ENCODE data around the gene PNLIPRP3. TPM values are rescaled to one million over a fixed set of nuclear protein-coding genes. Genes with fewer than 3 reads are reported as not detected.

Gene PNLIPRP3
- total and polyA plus RNA-seq, 2 of the 4 experiments (the other 2 are of a cell fraction), result not detected

DNA sequence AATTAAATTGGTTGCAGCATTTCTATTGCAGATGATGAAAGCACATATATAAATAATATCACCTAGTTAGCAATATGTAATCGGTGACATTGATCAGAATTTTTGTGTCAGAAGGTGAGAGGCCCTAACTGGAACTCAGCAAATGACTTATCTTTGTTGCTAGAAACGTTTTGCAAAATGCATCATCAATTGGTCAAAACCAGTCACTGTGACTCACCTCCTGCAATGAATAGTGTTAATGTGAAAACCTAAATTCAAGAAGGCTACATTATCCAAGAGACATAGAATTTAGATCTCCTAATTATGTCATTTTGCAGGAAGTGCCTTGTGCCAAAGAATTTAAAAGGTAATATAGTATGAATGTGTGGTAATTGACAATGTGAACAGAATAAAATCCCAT, 9.8 kb upstream of the PNLIPRP3 start:
- no peak overlapping the region for H4K5ac ChIP-seq (ENCODE audit: low read depth, low read length)
- no peaks in the 10 kb centered on the region for H3K79me1 ChIP-seq (ENCODE audit: low read depth in 1 of 2, low read length in 2 of 2)
- H2BK120ac ChIP-seq (ENCODE audit: low read depth, low read length), result no peak overlapping the region
- H2AK9ac ChIP-seq (replicated peaks; ENCODE audit: low read depth, low read length, poor library complexity), result no peak overlapping the region
- no peak for TF ChIP-seq FOS (IDR thresholded peaks at IDR 0.05; ENCODE audit: low read depth, low read length)
- TF ChIP-seq CHD1 (IDR thresholded peaks at IDR 0.05; ENCODE audit: low read depth, low read length), result no peak
- no peak for TF ChIP-seq MXI1 (IDR thresholded peaks at IDR 0.05; ENCODE audit: borderline replicate concordance, low read depth, low read length)
- TF ChIP-seq CEBPB (IDR thresholded peaks at IDR 0.05; ENCODE audit: low read depth, low read length), result no peak
- TF ChIP-seq MAFK (IDR thresholded peaks at IDR 0.05; ENCODE audit: low read depth, low read length), result no peak
- no peak for TF ChIP-seq POLR2A (IDR thresholded peaks at IDR 0.05; ENCODE audit: low read depth, low read length)
- no peak for TF ChIP-seq MAZ (IDR thresholded peaks at IDR 0.05; ENCODE audit: borderline replicate concordance, low read depth, low read length)
- no peak for TF ChIP-seq RAD21 (IDR thresholded peaks at IDR 0.05; ENCODE audit: low read length)
- TF ChIP-seq, protein P1, sequence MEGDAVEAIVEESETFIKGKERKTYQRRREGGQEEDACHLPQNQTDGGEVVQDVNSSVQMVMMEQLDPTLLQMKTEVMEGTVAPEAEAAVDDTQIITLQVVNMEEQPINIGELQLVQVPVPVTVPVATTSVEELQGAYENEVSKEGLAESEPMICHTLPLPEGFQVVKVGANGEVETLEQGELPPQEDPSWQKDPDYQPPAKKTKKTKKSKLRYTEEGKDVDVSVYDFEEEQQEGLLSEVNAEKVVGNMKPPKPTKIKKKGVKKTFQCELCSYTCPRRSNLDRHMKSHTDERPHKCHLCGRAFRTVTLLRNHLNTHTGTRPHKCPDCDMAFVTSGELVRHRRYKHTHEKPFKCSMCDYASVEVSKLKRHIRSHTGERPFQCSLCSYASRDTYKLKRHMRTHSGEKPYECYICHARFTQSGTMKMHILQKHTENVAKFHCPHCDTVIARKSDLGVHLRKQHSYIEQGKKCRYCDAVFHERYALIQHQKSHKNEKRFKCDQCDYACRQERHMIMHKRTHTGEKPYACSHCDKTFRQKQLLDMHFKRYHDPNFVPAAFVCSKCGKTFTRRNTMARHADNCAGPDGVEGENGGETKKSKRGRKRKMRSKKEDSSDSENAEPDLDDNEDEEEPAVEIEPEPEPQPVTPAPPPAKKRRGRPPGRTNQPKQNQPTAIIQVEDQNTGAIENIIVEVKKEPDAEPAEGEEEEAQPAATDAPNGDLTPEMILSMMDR (conservative IDR thresholded peaks at IDR 0.05; ENCODE audit: low read depth, low read length), result no peak
- TF ChIP-seq BHLHE40 (IDR thresholded peaks at IDR 0.05; ENCODE audit: low read depth, low read length), result no peak
- no peak for TF ChIP-seq RCOR1 (IDR thresholded peaks at IDR 0.05; ENCODE audit: insufficient replicate concordance, low read length)
- TF ChIP-seq RFX5 (IDR thresholded peaks at IDR 0.05; ENCODE audit: low read depth, low read length), result no peak
- H3K4me1 ChIP-seq (ENCODE audit: control insufficient read depth, insufficient read depth, low read length), result no peaks in the 10 kb centered on the region
- BruUV-seq (replicated peaks), result no TSS peak
- no peaks in the 10 kb centered on the region for H4K20me1 ChIP-seq (ENCODE audit: insufficient read depth, low read length)
- H3K9me3 ChIP-seq (ENCODE audit: control insufficient read depth, insufficient read depth, low read length), result no peaks in the 10 kb centered on the region
- no peak overlapping the region for H2BK5ac ChIP-seq (ENCODE audit: low read depth, low read length, poor library complexity, severe bottlenecking)
- H3K27me3 ChIP-seq (ENCODE audit: control insufficient read depth, insufficient read depth, low read length), result no peaks in the 10 kb centered on the region
- dilution Hi-C loops (cut with HindIII; ENCODE audit: low sequenced_read_pairs, unreplicated experiment), result no loop called here
- WGBS, 2 experiments (ENCODE audit: extremely low coverage in 2 of 2, insufficient read length in 1 of 2), result no CpG with 5 or more reads among the region's 2 CpGs
- POLR2A ChIA-PET (ENCODE audit: unreplicated experiment), result no interaction called here
- no peak overlapping the region for H3K4ac ChIP-seq (ENCODE audit: low read depth, low read length)
- ATAC-seq (ENCODE audit: low read depth) (no peak), DNase-seq (no peak)
- no peak overlapping the region for H3K18ac ChIP-seq (ENCODE audit: low read depth, low read length)
- no peak overlapping the region for H3K9ac ChIP-seq (ENCODE audit: low read depth, low read length)
- H3K27ac ChIP-seq (ENCODE audit: insufficient read depth, low read length), result no peak overlapping the region
- no peak overlapping the region for H3K4me3 ChIP-seq (ENCODE audit: insufficient read depth, low read depth, low read length)
- intact Hi-C loops (cut with micrococcal nuclease), result no loop called here
- CTCF ChIA-PET, result no interaction called here
- in situ Hi-C loops (cut with MboI; ENCODE audit: low sequenced_read_pairs), result no loop called here
- H3K9me1 ChIP-seq (ENCODE audit: insufficient read depth, low read length), result no peaks in the 10 kb centered on the region
- no peaks in the 10 kb centered on the region for H3K36me3 ChIP-seq (ENCODE audit: control insufficient read depth, insufficient read depth, low read length)
- H2AFZ ChIP-seq (replicated peaks; ENCODE audit: low read length, poor library complexity), result no peak overlapping the region
- no peak overlapping the region for H2AK5ac ChIP-seq (ENCODE audit: low read depth, low read length)
- no peak overlapping the region for H2BK20ac ChIP-seq (ENCODE audit: low read depth, low read length)
- no peak overlapping the region for H3K14ac ChIP-seq (replicated peaks; ENCODE audit: low read depth, low read length)
- no peak overlapping the region for H4K8ac ChIP-seq (ENCODE audit: low read depth in 2 of 2, low read length in 2 of 2)
- no peak overlapping the region for H3K4me2 ChIP-seq (ENCODE audit: low read depth, low read length)
- H3K23ac ChIP-seq (ENCODE audit: low read depth, low read length), result no peak overlapping the region
- H4K91ac ChIP-seq (ENCODE audit: insufficient read depth, low read depth, low read length), result no peak overlapping the region
- H2BK15ac ChIP-seq (ENCODE audit: low read depth, low read length), result no peak overlapping the region
- no peak overlapping the region for H3K56ac ChIP-seq (ENCODE audit: extremely low read depth, insufficient read depth, low read length)
